Epithelial cell of esophagus (primary cell): ENCODE results near the gene NR6A1.

Experiments
- DNase-seq: peaks from one replicate; pipeline ENCODE4 v3.0.0; 2010; ENCODE audit warnings: low read depth
- H3K4me3 ChIP-seq: 2 replicates; pipeline ENCODE4 v1.5.1; 2011; ENCODE audit warnings: mild to moderate bottlenecking, low read length, control low read depth
- CTCF ChIP-seq: IDR thresholded peaks from 2 replicates; pipeline ENCODE4 v1.5.1; 2011; ENCODE audit warnings: low read depth, mild to moderate bottlenecking, low read length, control low read depth, inconsistent platforms; ENCODE audit not compliant: insufficient read depth; ENCODE audit errors: missing control alignments

Gene NR6A1

DNA sequence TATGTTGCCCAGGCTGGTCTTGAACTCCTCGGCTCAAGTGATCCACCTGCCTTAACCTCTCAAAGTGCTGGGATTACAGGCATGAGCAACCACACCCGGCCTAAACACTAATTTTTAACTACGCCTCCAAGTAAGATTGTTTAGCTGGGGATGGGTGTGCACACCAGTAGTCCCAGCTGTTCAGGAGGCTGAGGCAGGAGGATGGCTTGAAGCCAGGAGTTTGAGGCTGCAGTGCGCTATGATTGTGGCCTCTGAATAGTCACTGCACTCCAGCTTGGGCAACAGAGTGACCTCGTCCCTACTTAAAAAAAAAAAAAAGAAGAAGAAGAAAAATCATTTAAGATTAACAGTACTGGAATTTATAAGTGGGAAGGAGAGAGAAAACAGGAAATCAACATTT, 173.1 kb downstream of the NR6A1 start:
- no peak for TF ChIP-seq CTCF
- H3K4me3 ChIP-seq, result no peak overlapping the region
- no peak for DNase-seq

DNA sequence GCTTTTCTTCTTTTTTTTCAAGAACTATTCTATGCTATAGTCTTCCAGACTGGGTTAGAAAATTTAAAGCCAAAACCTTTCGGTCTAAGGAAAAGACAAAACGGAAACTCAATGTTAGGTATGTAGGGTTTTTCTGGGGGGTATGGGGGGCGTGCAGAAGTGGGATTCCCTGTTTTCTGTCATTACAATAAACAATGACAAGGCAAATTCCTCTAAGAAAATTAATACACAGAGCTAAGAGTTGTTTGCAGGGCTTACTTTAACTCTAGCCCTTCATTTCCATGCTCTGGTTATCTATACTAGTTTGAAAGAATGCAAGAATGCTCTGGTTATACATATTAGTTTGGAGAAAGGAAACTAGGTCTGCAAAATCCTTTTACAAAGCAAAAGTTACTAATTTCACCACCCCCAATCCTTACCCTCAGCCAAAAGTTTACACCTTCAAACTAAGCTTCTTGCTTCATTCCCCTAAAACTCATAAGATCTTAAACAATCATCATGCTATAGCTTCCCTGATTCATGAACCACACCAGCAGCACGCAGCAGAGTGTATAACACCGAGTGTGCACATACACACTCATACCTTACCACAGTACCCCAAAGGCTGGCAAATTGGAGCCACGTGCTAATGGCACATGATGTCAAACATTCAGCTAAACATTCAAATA, 174.8 kb downstream of the NR6A1 start:
- DNase-seq, result no peak
- no peak for TF ChIP-seq CTCF

GRCh38 chr9:124595743-124596142, 175.4 kb downstream of the NR6A1 start:
- DNase-seq, result no peak
- no peak overlapping the region for H3K4me3 ChIP-seq
- no peak for TF ChIP-seq CTCF

More for the DNA sequence above, 174.8 kb downstream of the NR6A1 start:
- H3K4me3 ChIP-seq, result no peak overlapping the region

DNA sequence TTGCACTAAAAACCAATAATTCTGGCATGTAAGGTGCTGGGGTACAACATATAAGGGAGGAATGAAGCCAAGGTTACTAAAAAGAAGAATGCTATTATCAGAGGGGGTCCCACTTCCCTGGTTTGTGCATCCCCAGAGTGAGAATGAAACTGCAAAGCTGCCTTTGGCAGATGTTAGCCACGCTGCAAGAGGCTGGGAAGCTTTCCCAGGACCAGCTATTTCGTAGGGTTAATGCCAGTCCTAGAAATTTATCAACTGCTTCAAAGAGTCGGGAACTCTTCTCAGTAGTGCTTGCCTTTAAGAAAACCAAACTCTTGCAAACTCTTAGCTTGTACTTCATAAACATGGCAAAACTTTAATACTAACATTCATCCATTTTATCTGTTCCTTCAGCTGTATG, 176.4 kb downstream of the NR6A1 start:
- DNase-seq, result no peak
- no peak overlapping the region for H3K4me3 ChIP-seq
- no peak for TF ChIP-seq CTCF

- no peak for DNase-seq
- TF ChIP-seq CTCF, result no peak
- no peak overlapping the region for H3K4me3 ChIP-seq
These were observed 176.9 kb downstream of the NR6A1 start for GRCh38 chr9:124594225-124594624.

- no peak overlapping the region for H3K4me3 ChIP-seq
- no peak for TF ChIP-seq CTCF
- peak; percentile 45 for DNase-seq
These were observed 177.5 kb downstream of the NR6A1 start for GRCh38 chr9:124593651-124594058.

DNA sequence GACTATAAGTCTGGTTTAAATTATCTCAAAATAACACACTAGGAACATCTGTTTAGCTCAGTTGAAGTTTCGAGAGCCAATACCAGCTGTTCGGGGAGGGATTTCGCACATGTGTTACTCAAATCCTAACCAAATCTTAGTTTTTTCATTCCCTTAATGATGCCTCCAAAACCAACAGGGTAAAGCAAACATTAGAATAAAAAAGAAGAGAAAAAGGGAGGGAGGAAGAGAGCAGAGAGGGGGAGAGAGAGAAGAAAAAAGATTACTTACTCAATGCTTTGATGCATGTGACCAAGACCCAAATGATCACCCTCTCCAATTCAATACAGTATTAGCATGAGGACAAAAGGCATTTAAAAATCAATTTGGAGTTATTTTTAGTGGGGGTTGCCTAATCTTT, 177.9 kb downstream of the NR6A1 start:
- no peak for DNase-seq
- H3K4me3 ChIP-seq, result no peak overlapping the region
- no peak for TF ChIP-seq CTCF
